D721Med (cell line): Measurements from ENCODE around the gene SNRNP48.

Experiments
- DNase-seq: peaks from one replicate; pipeline ENCODE4 v3.0.0; 2011; ENCODE audit warnings: low spot score; ENCODE audit not compliant: insufficient read length
- FAIRE-seq: peaks from 2 replicates; lab custom pipeline; 2011; peaks lifted over from hg19 to GRCh38; lab: Jason Lieb, UNC
- CTCF ChIP-seq: IDR thresholded peaks from 2 replicates; pipeline ENCODE4 v1.5.1; 2012; ENCODE audit warnings: mild to moderate bottlenecking, control low read depth; ENCODE audit not compliant: insufficient read depth; ENCODE audit errors: missing control alignments

Gene SNRNP48

GRCh38 chr6:7569082-7569481 is 20.9 kb upstream of the SNRNP48 start:
- FAIRE-seq (no peak), DNase-seq (no peak)
- TF ChIP-seq CTCF = no peak

GRCh38 chr6:7572213-7572943 is 17.6 kb upstream of the SNRNP48 start:
- no peak for FAIRE-seq
- no peak for DNase-seq

GRCh38 chr6:7574500-7574899 is 15.5 kb upstream of the SNRNP48 start:
- DNase-seq (no peak), FAIRE-seq (no peak)
- TF ChIP-seq CTCF = no peak

More at GRCh38 chr6:7572213-7572943, 17.6 kb upstream of the SNRNP48 start:
- no peak for TF ChIP-seq CTCF

- TF ChIP-seq CTCF = no peak
- no peak for FAIRE-seq
- DNase-seq = no peak
These were observed 11.5 kb upstream of the SNRNP48 start for GRCh38 chr6:7578516-7578915.

GRCh38 chr6:7578931-7579330 is 11.1 kb upstream of the SNRNP48 start:
- FAIRE-seq = no peak

GRCh38 chr6:7579851-7580250 is 10.1 kb upstream of the SNRNP48 start:
- DNase-seq (no peak), FAIRE-seq (no peak)
- no peak for TF ChIP-seq CTCF

More at GRCh38 chr6:7578931-7579330, 11.1 kb upstream of the SNRNP48 start:
- DNase-seq = no peak
- TF ChIP-seq CTCF = no peak

- TF ChIP-seq CTCF = no peak
- DNase-seq (no peak), FAIRE-seq (no peak)
These were observed 9.5 kb upstream of the SNRNP48 start for GRCh38 chr6:7580537-7580926.
